Thoracic aorta (tissue), 2 donors: ENCODE measurements around the gene SYNGR1. TPM values are rescaled to one million over a fixed set of nuclear protein-coding genes. Genes with fewer than 3 reads are reported as not detected.

ENCODE experiments used
- ATAC-seq: fragments of 150-250 bp; one replicate; pipeline ENCODE4 v1.8.0; 2017; ENCODE audit warnings: low read depth; ENCODE audit not compliant: insufficient number of reproducible peaks, low FRiP score
- DNase-seq: peaks from one replicate; pipeline ENCODE4 v3.0.0-alpha.2; 2020; ENCODE audit warnings: low spot score
- H3K27ac ChIP-seq, 2 donors: fragments of 200-600 bp; sonication (generic); 1 replicate in 1 of 2; 2 replicates in 1 of 2; pipeline ENCODE4 v1.5.1; 2016; ENCODE audit warnings: mild to moderate bottlenecking in 2 of 2, moderate library complexity in 2 of 2
- H3K27me3 ChIP-seq: fragments of 200-600 bp; sonication (generic); replicated peaks from 2 replicates; pipeline ENCODE4 v1.6.0; 2016; ENCODE audit warnings: mild to moderate bottlenecking; ENCODE audit not compliant: insufficient read depth
- H3K36me3 ChIP-seq: fragments of 200-600 bp; sonication (generic); one replicate; pipeline ENCODE4 v1.5.1; 2016
- H3K4me1 ChIP-seq, 2 donors: fragments of 200-600 bp; sonication (generic); 1 replicate in 1 of 2; 2 replicates in 1 of 2; pipeline versions ENCODE4 v1.5.1 to v1.6.0; 2016; ENCODE audit warnings: low read depth in 2 of 2, mild to moderate bottlenecking in 1 of 2; ENCODE audit not compliant: control insufficient read depth in 1 of 2
- H3K4me3 ChIP-seq: fragments of 200-600 bp; sonication (generic); 2 replicates; pipeline ENCODE4 v1.5.1; 2016; ENCODE audit warnings: mild to moderate bottlenecking
- H3K9me3 ChIP-seq: fragments of 200-600 bp; sonication (generic); 2 replicates; pipeline ENCODE4 v1.5.1; 2016
- total RNA-seq, 2 donors: library from RNA; depleted of rRNA; stranded (reverse); fragments of >200 nt; gene quantifications; one replicate each; pipeline versions ENCODE4 v1.1.0 to v1.2.3, GENCODE V29; 2016
- TF ChIP-seq, protein P1 (sequence below): fragments of 200-600 bp; sonication (generic); IDR thresholded peaks from one replicate; pipeline ENCODE4 v1.5.1; 2019; ENCODE audit warnings: antibody characterized with exemption

The SYNGR1 gene
- total RNA-seq, 2 donors from 2014 or later, result 9.1 to 12.9 TPM

DNA sequence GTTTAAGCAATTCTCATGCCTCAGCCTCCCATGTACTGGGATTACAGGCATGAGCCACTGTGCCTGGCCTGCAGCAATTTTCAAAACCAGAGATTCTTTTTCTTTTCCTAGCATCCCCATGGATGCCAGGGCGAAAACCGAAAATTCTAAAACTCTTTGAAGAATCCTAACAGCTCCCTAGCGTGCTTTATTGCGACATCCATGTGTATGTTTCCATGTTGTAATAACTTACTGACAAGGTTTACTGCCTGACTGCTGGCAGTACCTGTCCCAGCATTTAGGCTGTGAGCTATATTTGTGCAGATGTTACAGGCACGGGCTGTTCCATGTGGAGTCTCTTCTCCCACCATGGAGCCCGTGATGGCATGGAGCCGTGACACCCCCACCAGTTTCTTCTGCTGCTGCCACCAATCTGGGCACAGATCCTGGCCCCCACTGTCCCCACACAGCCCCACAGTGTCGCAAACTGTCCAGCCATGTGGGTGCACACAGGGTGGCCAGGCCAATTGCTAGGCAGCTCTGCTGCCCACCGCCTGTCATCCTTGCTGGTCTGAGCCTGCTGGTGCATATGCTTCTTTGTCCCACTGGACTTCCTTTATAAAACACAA, 42.7 kb downstream of the SYNGR1 start:
- no peak for ATAC-seq
- H3K9me3 ChIP-seq, result no peaks in the 10 kb centered on the region
- TF ChIP-seq, protein P1, sequence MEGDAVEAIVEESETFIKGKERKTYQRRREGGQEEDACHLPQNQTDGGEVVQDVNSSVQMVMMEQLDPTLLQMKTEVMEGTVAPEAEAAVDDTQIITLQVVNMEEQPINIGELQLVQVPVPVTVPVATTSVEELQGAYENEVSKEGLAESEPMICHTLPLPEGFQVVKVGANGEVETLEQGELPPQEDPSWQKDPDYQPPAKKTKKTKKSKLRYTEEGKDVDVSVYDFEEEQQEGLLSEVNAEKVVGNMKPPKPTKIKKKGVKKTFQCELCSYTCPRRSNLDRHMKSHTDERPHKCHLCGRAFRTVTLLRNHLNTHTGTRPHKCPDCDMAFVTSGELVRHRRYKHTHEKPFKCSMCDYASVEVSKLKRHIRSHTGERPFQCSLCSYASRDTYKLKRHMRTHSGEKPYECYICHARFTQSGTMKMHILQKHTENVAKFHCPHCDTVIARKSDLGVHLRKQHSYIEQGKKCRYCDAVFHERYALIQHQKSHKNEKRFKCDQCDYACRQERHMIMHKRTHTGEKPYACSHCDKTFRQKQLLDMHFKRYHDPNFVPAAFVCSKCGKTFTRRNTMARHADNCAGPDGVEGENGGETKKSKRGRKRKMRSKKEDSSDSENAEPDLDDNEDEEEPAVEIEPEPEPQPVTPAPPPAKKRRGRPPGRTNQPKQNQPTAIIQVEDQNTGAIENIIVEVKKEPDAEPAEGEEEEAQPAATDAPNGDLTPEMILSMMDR, result no peak
- no peak overlapping the region for H3K27ac ChIP-seq
- no peaks in the 10 kb centered on the region for H3K36me3 ChIP-seq
- no peaks in the 10 kb centered on the region for H3K27me3 ChIP-seq
- peaks cover 0 to 5% of the 10 kb centered on the region in 2 donors for H3K4me1 ChIP-seq
- no peak overlapping the region for H3K4me3 ChIP-seq
- DNase-seq, result no peak

DNA sequence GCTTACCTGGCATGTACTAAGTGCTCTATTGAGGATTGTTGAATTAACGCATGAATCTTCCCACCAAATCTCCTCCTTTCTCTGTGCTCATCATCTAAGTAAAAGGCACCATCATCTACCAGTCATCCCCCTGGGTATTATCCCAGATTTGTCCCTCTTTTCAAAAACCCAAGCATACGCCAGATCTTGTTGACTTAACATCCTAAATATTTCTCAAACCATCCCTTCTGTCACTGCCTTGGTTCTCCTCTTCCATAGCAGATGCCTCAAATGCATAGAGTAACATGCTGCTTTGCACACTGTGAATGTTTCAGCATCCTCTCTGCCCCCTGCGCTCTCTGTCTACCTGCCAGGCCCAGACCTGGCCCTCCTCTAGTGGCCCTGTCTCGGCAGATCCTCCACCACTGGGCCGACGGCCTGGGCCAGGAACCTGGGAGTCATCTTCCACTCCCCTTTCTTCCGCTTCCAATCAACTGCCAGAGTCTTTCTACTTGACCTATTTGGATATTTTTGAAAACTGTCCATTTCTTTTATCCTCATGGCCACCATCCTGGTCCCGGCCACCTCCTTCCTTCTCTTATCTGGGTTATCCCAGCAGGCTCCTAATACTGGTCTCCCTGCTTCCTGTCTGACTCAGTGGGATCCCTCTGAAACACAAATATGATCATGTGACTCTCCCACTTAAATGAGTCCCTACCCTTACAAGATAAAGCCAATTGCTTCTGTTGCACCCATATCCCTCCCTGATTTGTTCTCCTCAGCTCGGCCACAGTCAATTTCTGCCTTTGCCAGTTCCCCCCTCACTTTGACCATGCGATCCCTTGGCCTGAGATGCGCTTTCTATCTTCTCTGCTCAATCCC, 46.4 kb downstream of the SYNGR1 start:
- DNase-seq (no peak), ATAC-seq (no peak)
- Histone ChIP-seq H3K4me3 (no peak overlapping the region), H3K4me1 (peaks cover 5 to 10% of the 10 kb centered on the region in 2 donors), H3K9me3 (no peaks in the 10 kb centered on the region), H3K27ac (no peak overlapping the region), H3K27me3 (no peaks in the 10 kb centered on the region), H3K36me3 (no peaks in the 10 kb centered on the region)
- TF ChIP-seq, protein P1, result no peak

DNA sequence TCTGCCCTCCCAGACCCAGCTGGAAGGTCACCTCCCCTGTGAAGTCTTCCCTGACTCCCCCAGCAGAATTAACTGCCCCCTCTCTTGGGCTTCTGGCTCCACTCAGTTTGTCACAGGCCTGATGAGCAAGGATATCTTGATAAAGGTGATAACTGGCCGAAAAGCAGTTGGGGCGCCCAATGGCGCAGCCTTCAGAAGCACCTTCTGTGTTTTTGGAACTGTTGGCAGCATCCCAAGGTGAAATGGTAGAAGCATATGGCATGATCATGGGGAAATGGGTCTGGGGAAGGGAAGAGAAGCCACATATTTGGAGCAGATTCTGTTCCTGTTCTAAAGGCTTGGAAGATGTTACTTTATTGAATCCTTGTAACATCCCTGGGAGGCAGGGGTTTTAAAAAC, 47.0 kb downstream of the SYNGR1 start:
- no peak overlapping the region for H3K4me3 ChIP-seq
- DNase-seq (no peak), ATAC-seq (no peak)
- no peak overlapping the region for H3K27ac ChIP-seq
- H3K4me1 ChIP-seq, result peaks cover 5 to 17% of the 10 kb centered on the region in 2 donors
- no peaks in the 10 kb centered on the region for H3K27me3 ChIP-seq
- H3K9me3 ChIP-seq, result no peaks in the 10 kb centered on the region
- TF ChIP-seq, protein P1, result no peak
- no peaks in the 10 kb centered on the region for H3K36me3 ChIP-seq

DNA sequence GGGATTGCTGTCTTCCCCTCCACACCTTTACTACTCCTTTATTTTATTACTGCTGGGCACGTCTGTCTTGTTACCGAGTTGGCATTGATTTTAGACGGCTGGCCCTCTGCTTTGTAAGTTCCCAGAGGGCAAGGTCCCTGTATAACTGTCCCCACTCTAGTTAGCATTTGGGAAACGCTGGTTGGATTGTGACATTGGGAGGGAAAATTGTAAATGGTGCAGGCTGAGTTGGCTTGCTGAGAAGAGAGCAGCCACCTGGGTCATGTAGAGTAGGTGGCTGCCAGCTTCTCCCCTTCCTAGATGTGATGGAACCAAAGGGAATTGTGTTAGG, 51.5 kb downstream of the SYNGR1 start:
- H3K36me3 ChIP-seq, result no peaks in the 10 kb centered on the region
- H3K4me1 ChIP-seq, result peaks cover 9 to 42% of the 10 kb centered on the region in 2 donors

More for the DNA sequence above, 51.5 kb downstream of the SYNGR1 start:
- Histone ChIP-seq H3K27me3 (no peaks in the 10 kb centered on the region), H3K27ac (no peak overlapping the region), H3K9me3 (no peaks in the 10 kb centered on the region), H3K4me3 (no peak overlapping the region)
- ATAC-seq (no peak), DNase-seq (no peak)
- TF ChIP-seq, protein P1, result no peak
